GM12878 (cell line): ENCODE data around the gene NLN. TPM values are rescaled to one million over a fixed set of nuclear protein-coding genes. Genes with fewer than 3 reads are reported as not detected.

Experiments
- ATAC-seq: fragments of 200-7000 bp; cut with Tn5 transposase; 3 replicates; pipeline ENCODE4 v1.9.1; 2020; ENCODE audit warnings: mild to moderate bottlenecking, moderate library complexity
- BruUV-seq: library from RNA; stranded (reverse); fragments of 400-500 nt; replicated peaks from 2 replicates; lab custom pipeline; 2021; lab: Mats Ljungman, UMichigan
- CTCF ChIA-PET: fragments of 300-600 bp; sonication (Branson Sonifier 250); formaldehyde crosslinking; extraction: SDS; loops from one replicate; lab custom pipeline; 2021; ENCODE audit warnings: inconsistent platforms; lab: Yijun Ruan, JAX
- POLR2A ChIA-PET: fragments of 350-600 bp; formaldehyde crosslinking; extraction: SDS; loops from one replicate; lab custom pipeline; 2021; ENCODE audit warnings: inconsistent platforms; lab: Charles Lee
- RAD21 ChIA-PET: fragments of 300-600 bp; sonication (Branson Sonifier 250); formaldehyde crosslinking; loops from one replicate; lab custom pipeline; 2023; ENCODE audit warnings: antibody characterized with exemption; ENCODE audit not compliant: unreplicated experiment; lab: Charles Lee
- SMC1A ChIA-PET: fragments of 300-600 bp; sonication (Branson Sonifier 250); formaldehyde crosslinking; loops from one replicate; lab custom pipeline; 2023; ENCODE audit not compliant: unreplicated experiment, uncharacterized antibody; lab: Charles Lee
- DNase-seq: peaks from one replicate; pipeline ENCODE4 v3.0.0-alpha.2; 2011; ENCODE audit warnings: low read depth, low spot score
- FAIRE-seq: peaks from 3 replicates; lab custom pipeline; 2011; peaks lifted over from hg19 to GRCh38; lab: Jason Lieb, UNC
- H2AFZ ChIP-seq: 2 replicates; pipeline ENCODE4 v1.6.0; 2011; ENCODE audit warnings: low read depth, low read length, control low read depth; ENCODE audit not compliant: control insufficient read depth
- H3K27ac ChIP-seq: 2 replicates; pipeline ENCODE4 v1.5.1; 2011; ENCODE audit warnings: control low read depth; ENCODE audit not compliant: control insufficient read depth, insufficient read depth
- H3K27me3 ChIP-seq, 2 experiments: replicated peaks in 1 of 2; 2 replicates each; pipeline versions ENCODE4 v1.6.0 to v1.6.1; 2011; ENCODE audit warnings: low read length in 1 of 2; ENCODE audit not compliant: control insufficient read depth in 2 of 2, insufficient read depth in 2 of 2
- H3K36me3 ChIP-seq, 2 experiments: 2 replicates each; pipeline ENCODE4 v1.5.1; 2011; ENCODE audit warnings: low read length in 1 of 2; ENCODE audit not compliant: control insufficient read depth in 2 of 2, insufficient read depth in 2 of 2
- H3K4me1 ChIP-seq: 2 replicates; pipeline ENCODE4 v1.6.1; 2011; ENCODE audit warnings: mild to moderate bottlenecking, low read length, moderate library complexity, mixed read lengths; ENCODE audit not compliant: control insufficient read depth, insufficient read depth
- H3K4me2 ChIP-seq: 2 replicates; pipeline ENCODE4 v1.6.0; 2011; ENCODE audit warnings: control low read depth; ENCODE audit not compliant: control insufficient read depth, insufficient read depth
- H3K4me3 ChIP-seq: fragments of 200-600 bp; sonication (generic); 2 replicates; pipeline ENCODE4 v1.5.1; 2016
- H3K79me2 ChIP-seq: 2 replicates; pipeline ENCODE4 v1.6.0; 2011; ENCODE audit warnings: low read length; ENCODE audit not compliant: control insufficient read depth, insufficient read depth
- H3K9ac ChIP-seq: 2 replicates; pipeline ENCODE4 v1.8.0; 2011; ENCODE audit warnings: low read length, control low read depth, mixed read lengths; ENCODE audit not compliant: control insufficient read depth, insufficient read depth
- H3K9me3 ChIP-seq: replicated peaks from 3 replicates; pipeline ENCODE4 v1.5.1; 2011; ENCODE audit warnings: mild to moderate bottlenecking, low read length; ENCODE audit not compliant: control insufficient read depth, insufficient read depth
- H4K20me1 ChIP-seq: 2 replicates; pipeline ENCODE4 v1.6.0; 2011; ENCODE audit not compliant: control insufficient read depth, insufficient read depth
- ATF7 ChIP-seq: fragments of 450-650 bp; IDR thresholded peaks from 2 replicates; pipeline ENCODE4 v1.6.1; 2016; ENCODE audit warnings: low read depth, mild to moderate bottlenecking
- BACH1 ChIP-seq: fragments of 450-650 bp; IDR thresholded peaks from 2 replicates; pipeline ENCODE4 v1.6.1; 2017; ENCODE audit warnings: mild to moderate bottlenecking, borderline replicate concordance
- CEBPZ ChIP-seq: fragments of 150-350 bp; IDR thresholded peaks from 2 replicates; pipeline ENCODE4 v1.6.1; 2016; ENCODE audit warnings: low read depth, low read length
- DPF2 ChIP-seq: fragments of 450-650 bp; IDR thresholded peaks from 2 replicates; pipeline ENCODE4 v1.6.1; 2017; ENCODE audit warnings: mild to moderate bottlenecking
- FOXK2 ChIP-seq: fragments of 450-650 bp; IDR thresholded peaks from 2 replicates; pipeline ENCODE4 v1.6.1; 2017; ENCODE audit warnings: mild to moderate bottlenecking, moderate library complexity
- HCFC1 ChIP-seq: fragments of 150-350 bp; IDR thresholded peaks from 2 replicates; pipeline ENCODE4 v1.6.1; 2014; ENCODE audit warnings: low read length
- KDM1A ChIP-seq: fragments of 200-600 bp; sonication (generic); IDR thresholded peaks from 2 replicates; pipeline ENCODE4 v1.6.1; 2016; ENCODE audit warnings: borderline replicate concordance
- NFIC ChIP-seq: IDR thresholded peaks from 2 replicates; pipeline ENCODE4 v1.6.1; 2012; ENCODE audit warnings: low read depth, mild to moderate bottlenecking, inconsistent platforms, low read length, moderate library complexity
- RELB ChIP-seq: fragments of 450-650 bp; IDR thresholded peaks from 2 replicates; pipeline ENCODE4 v1.6.1; 2017; ENCODE audit warnings: low read depth, mild to moderate bottlenecking, moderate library complexity
- REST ChIP-seq: IDR thresholded peaks from 2 replicates; pipeline ENCODE4 v1.6.1; 2012; ENCODE audit warnings: mild to moderate bottlenecking, low read depth, low read length
- RUNX3 ChIP-seq: IDR thresholded peaks from 2 replicates; pipeline ENCODE4 v1.6.1; 2012; ENCODE audit warnings: low read length, inconsistent platforms
- SREBF2 ChIP-seq: IDR thresholded peaks from 2 replicates; pipeline ENCODE4 v1.6.1; 2012; ENCODE audit warnings: mild to moderate bottlenecking, low read length
- TAF1 ChIP-seq: IDR thresholded peaks from 2 replicates; pipeline ENCODE4 v1.6.1; 2011; ENCODE audit warnings: mild to moderate bottlenecking, low read depth, low read length, borderline replicate concordance
- ZNF274 ChIP-seq: IDR thresholded peaks from one replicate; pipeline ENCODE4 v1.8.0; 2011; ENCODE audit not compliant: insufficient read length, insufficient read depth
- WGBS: methylation state at CpG from one replicate; pipeline ENCODE4 v1.1.6; 2016; ENCODE audit warnings: low lambda C conversion rate; ENCODE audit not compliant: insufficient replicate concordance, insufficient coverage; ENCODE audit errors: missing lambda C conversion rate; 5-methylcytosine and 5-hydroxymethylcytosine counted together
- in situ Hi-C: fragments of 300-500 bp; cut with MboI; formaldehyde crosslinking; loops from 9 replicates; pipeline ENCODE4 v1.14.3; 2018; ENCODE audit warnings: mixed read lengths
- intact Hi-C: fragments of 100-400 bp; cut with micrococcal nuclease; formaldehyde crosslinking; loops from one replicate; pipeline ENCODE4 v1.14.2; 2022; ENCODE audit not compliant: unreplicated experiment
- polyA plus RNA-seq, 11 experiments: library from polyadenylated mRNA; depleted of rRNA in 4 of 11; unstranded in 6 of 11; stranded (reverse) in 5 of 11; fragments of >200 nt; fragmentation: Nextera tagmentation in 4 of 11; fragmentation: Illumina TruSeq in 1 of 11; extraction: Ambion mirVana in 4 of 11; extraction: Trizol in 1 of 11; gene quantifications; 1 replicate in 1 of 11; 2 replicates in 10 of 11; pipeline versions ENCODE4 v1.2.1 to v1.2.3, GENCODE V29; 2011 to 2016; ENCODE audit warnings: inconsistent platforms in 2 of 11, missing spikeins in 2 of 11, low read depth in 1 of 11
- total RNA-seq, 4 experiments: library from RNA; depleted of rRNA in 3 of 4; stranded (reverse); fragments of >200 nt in 3 of 4; fragmentation: Illumina TruSeq in 1 of 4; extraction: Trizol in 1 of 4; gene quantifications; 2 replicates each; pipeline versions ENCODE4 v1.2.1 to v1.2.3, GENCODE V29; 2013 to 2021
- TF ChIP-seq, protein P1 (sequence below): IDR thresholded peaks from 2 replicates; pipeline ENCODE4 v1.6.1; 2012; ENCODE audit warnings: low read length, inconsistent platforms

The NLN gene
- total and polyA plus RNA-seq, 10 of the 15 experiments (the other 5 are each of a cell fraction or from before 2014, with no cell fraction given): 6.8 to 56.9 (median 33.3) TPM

DNA sequence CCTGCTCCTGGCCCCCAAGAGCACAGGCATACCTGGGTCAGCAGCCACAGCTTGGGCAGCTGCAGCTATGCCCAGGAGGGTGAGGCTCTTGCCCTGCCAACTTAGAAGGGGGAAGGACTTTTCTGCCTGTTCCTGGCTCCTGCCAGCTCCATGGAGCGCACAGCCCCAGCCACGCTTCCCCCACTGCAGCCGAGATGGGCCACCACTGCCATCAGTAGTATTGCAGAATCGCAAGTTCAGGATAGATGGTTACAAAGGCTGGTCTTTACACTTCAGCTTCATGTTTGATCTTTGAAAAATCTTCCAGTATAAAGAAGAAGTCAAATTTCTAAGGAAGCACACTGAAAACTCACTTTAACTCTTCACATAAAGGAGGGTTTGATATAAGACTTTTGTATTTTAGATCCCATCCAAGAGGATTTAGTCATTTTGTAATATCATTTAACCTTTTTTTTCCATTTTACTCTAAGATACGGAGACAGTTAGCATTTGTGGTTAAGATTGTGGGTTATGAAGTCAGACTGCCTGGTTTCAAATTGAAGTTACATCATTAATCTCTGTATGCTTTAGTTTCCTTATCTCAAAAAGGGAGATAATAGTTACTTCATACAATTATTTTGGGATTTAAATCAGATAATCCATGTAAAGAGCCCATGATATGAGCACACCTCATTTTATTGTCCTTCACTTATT lies 81.8 kb downstream of the NLN start:
- no peaks in the 10 kb centered on the region; a peak in 1 of 4 replicates for H3K36me3 ChIP-seq
- no peaks in the 10 kb centered on the region for H3K79me2 ChIP-seq
- no peak overlapping the region for H3K9ac ChIP-seq
- ChIA-PET CTCF (interaction anchor here (1.0 to 1.8 kb wide), 2 partner anchors 14 to 16 kb away, joined by 3 read pairs; no protein-coding TSS in a partner anchor), RAD21 (no interaction called here), SMC1A (interaction anchor here (1.8 kb wide), 1 partner anchor 12 kb away, joined by 5 read pairs; no protein-coding TSS in a partner anchor), POLR2A (interaction anchor here (0.5 kb wide), 1 partner anchor 13 kb away, joined by 4 read pairs; no protein-coding TSS in a partner anchor)
- no peak overlapping the region for H2AFZ ChIP-seq
- intact Hi-C loops (no loop called here), in situ Hi-C loops (no loop called here)
- DNase-seq: no peak
- H4K20me1 ChIP-seq: no peaks in the 10 kb centered on the region
- no peaks in the 10 kb centered on the region for H3K27me3 ChIP-seq
- FAIRE-seq: peak; percentile 38
- 79% methylated on average over 5 of the region's 5 CpGs for WGBS
- H3K9me3 ChIP-seq: peaks cover 11% of the 10 kb centered on the region; the same call in 2 of the 3 replicates
- BruUV-seq: no TSS peak
- ATAC-seq: peak; percentile 65
- no peaks in the 10 kb centered on the region for H3K4me1 ChIP-seq
- H3K27ac ChIP-seq: no peak overlapping the region
- no peak overlapping the region for H3K4me3 ChIP-seq
- no peak overlapping the region for H3K4me2 ChIP-seq
- TF ChIP-seq CEBPZ (no peak), BACH1 (no peak), REST (no peak), HCFC1 (no peak), NFIC (peak; percentile 78; the same call in 1 of the 2 replicates), TAF1 (no peak), ZNF274 (no peak), SREBF2 (no peak), KDM1A (no peak), ATF7 (peak; percentile 61), RUNX3 (peak; percentile 94), FOXK2 (no peak), DPF2 (no peak), RELB (no peak)
- TF ChIP-seq, protein P1, sequence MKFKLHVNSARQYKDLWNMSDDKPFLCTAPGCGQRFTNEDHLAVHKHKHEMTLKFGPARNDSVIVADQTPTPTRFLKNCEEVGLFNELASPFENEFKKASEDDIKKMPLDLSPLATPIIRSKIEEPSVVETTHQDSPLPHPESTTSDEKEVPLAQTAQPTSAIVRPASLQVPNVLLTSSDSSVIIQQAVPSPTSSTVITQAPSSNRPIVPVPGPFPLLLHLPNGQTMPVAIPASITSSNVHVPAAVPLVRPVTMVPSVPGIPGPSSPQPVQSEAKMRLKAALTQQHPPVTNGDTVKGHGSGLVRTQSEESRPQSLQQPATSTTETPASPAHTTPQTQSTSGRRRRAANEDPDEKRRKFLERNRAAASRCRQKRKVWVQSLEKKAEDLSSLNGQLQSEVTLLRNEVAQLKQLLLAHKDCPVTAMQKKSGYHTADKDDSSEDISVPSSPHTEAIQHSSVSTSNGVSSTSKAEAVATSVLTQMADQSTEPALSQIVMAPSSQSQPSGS: peak; percentile 36; the same call in 1 of the 2 replicates
